Endothelial cell of umbilical vein (primary cell): ENCODE measurements around the gene INTS1. TPM values are rescaled to one million over a fixed set of nuclear protein-coding genes. Genes with fewer than 3 reads are reported as not detected.

Source experiments
- BruUV-seq: library from RNA; stranded (reverse); fragments of 400-500 nt; replicated peaks from 2 replicates; lab custom pipeline; 2021; lab: Mats Ljungman, UMichigan
- CTCF ChIA-PET: fragments of 300-600, 350-600 bp; sonication (Branson Sonifier 250); formaldehyde crosslinking; loops from one replicate; lab custom pipeline; 2021; ENCODE audit warnings: antibody characterized with exemption, inconsistent platforms; lab: Charles Lee
- POLR2A ChIA-PET: fragments of 300-600, 350-600 bp; sonication (Branson Sonifier 250); formaldehyde crosslinking; loops from one replicate; lab custom pipeline; 2021; ENCODE audit warnings: antibody characterized with exemption, inconsistent platforms; lab: Charles Lee
- DNase-seq: peaks from one replicate; pipeline ENCODE4 v3.0.0-alpha.2; 2011; ENCODE audit warnings: low read depth, low spot score
- FAIRE-seq: peaks from 2 replicates; lab custom pipeline; 2011; peaks lifted over from hg19 to GRCh38; lab: Jason Lieb, UNC
- H2AFZ ChIP-seq: 2 replicates; pipeline ENCODE4 v1.6.0; 2012; ENCODE audit warnings: low read depth, low read length, control low read depth, inconsistent platforms
- H3K27ac ChIP-seq: 2 replicates; pipeline ENCODE4 v1.5.1; 2011; ENCODE audit warnings: low read depth, mild to moderate bottlenecking, control low read depth, low read length, moderate library complexity; ENCODE audit not compliant: insufficient read depth
- H3K27me3 ChIP-seq, 2 experiments: 2 replicates each; pipeline versions ENCODE4 v1.6.0 to v1.6.1; 2011; ENCODE audit warnings: low read length in 2 of 2, mixed read lengths in 1 of 2; ENCODE audit not compliant: control insufficient read depth in 2 of 2, insufficient read depth in 2 of 2
- H3K36me3 ChIP-seq, 2 experiments: 2 replicates in 1 of 2; 3 replicates in 1 of 2; pipeline ENCODE4 v1.5.1; 2011; ENCODE audit warnings: low read length in 2 of 2, mild to moderate bottlenecking in 1 of 2, moderate library complexity in 1 of 2; ENCODE audit not compliant: control insufficient read depth in 2 of 2, insufficient read depth in 2 of 2; ENCODE audit errors: extremely low read depth in 1 of 2
- H3K4me1 ChIP-seq: 3 replicates; pipeline ENCODE4 v1.5.1; 2011; ENCODE audit warnings: mild to moderate bottlenecking, low read length; ENCODE audit not compliant: control insufficient read depth, insufficient read depth; ENCODE audit errors: extremely low read depth
- H3K4me2 ChIP-seq: 2 replicates; pipeline ENCODE4 v1.6.1; 2011; ENCODE audit warnings: low read length, control low read depth, mixed read lengths; ENCODE audit not compliant: insufficient read depth
- H3K4me3 ChIP-seq, 3 experiments: fragments of 200-600 bp in 1 of 3; sonication (generic), shearing (Covaris generic) in 1 of 3; replicated peaks in 1 of 3; 2 replicates each; pipeline ENCODE4 v1.5.1; 2011 to 2016; ENCODE audit warnings: control low read depth in 3 of 3, low read length in 3 of 3, mild to moderate bottlenecking in 2 of 3, inconsistent platforms in 1 of 3, low read depth in 1 of 3, moderate library complexity in 1 of 3; ENCODE audit not compliant: insufficient read depth in 1 of 3
- H3K79me2 ChIP-seq: 2 replicates; pipeline ENCODE4 v1.6.0; 2012; ENCODE audit warnings: low read length, inconsistent platforms; ENCODE audit not compliant: control insufficient read depth, insufficient read depth
- H3K9ac ChIP-seq: replicated peaks from 2 replicates; pipeline ENCODE3; 2011; ENCODE audit warnings: low read length, control low read depth; ENCODE audit not compliant: insufficient read depth; ENCODE audit errors: extremely low read depth
- H3K9me1 ChIP-seq: replicated peaks from 3 replicates; pipeline ENCODE4 v1.6.0; 2011; ENCODE audit warnings: mild to moderate bottlenecking, low read length; ENCODE audit not compliant: control insufficient read depth, insufficient read depth; ENCODE audit errors: extremely low read depth
- H3K9me3 ChIP-seq: replicated peaks from 2 replicates; pipeline ENCODE4 v1.5.1; 2012; ENCODE audit warnings: low read length, inconsistent platforms; ENCODE audit not compliant: control insufficient read depth, insufficient read depth
- H4K20me1 ChIP-seq: replicated peaks from 2 replicates; pipeline ENCODE3; 2011; ENCODE audit warnings: mild to moderate bottlenecking, low read length; ENCODE audit not compliant: control insufficient read depth, insufficient read depth; ENCODE audit errors: extremely low read depth
- CTCF ChIP-seq, 2 donors: IDR thresholded peaks; 1 replicate in 1 of 2; 2 replicates in 1 of 2; pipeline ENCODE4 v1.5.1; 2011; ENCODE audit warnings: low read length in 2 of 2, mild to moderate bottlenecking in 2 of 2, moderate library complexity in 2 of 2, control low read depth in 1 of 2, inconsistent platforms in 1 of 2, low read depth in 1 of 2; ENCODE audit not compliant: insufficient read depth in 1 of 2; ENCODE audit errors: extremely low read depth in 1 of 2
- EZH2 ChIP-seq: IDR thresholded peaks from 2 replicates; pipeline ENCODE4 v1.6.1; 2012; ENCODE audit warnings: borderline replicate concordance, low read depth, mild to moderate bottlenecking, moderate library complexity, low read length, inconsistent platforms; ENCODE audit not compliant: severe bottlenecking
- FOS ChIP-seq: IDR thresholded peaks from 2 replicates; pipeline ENCODE4 v1.6.1; 2011; ENCODE audit warnings: mild to moderate bottlenecking, low read length, moderate library complexity, borderline replicate concordance; ENCODE audit not compliant: insufficient read depth
- GATA2 ChIP-seq: IDR thresholded peaks from 2 replicates; pipeline ENCODE4 v1.7.0; 2011; ENCODE audit warnings: low read depth, mild to moderate bottlenecking, moderate library complexity, mixed read lengths, low read length; ENCODE audit not compliant: insufficient read length, insufficient read depth
- JUN ChIP-seq: IDR thresholded peaks from 2 replicates; pipeline ENCODE4 v1.6.1; 2011; ENCODE audit warnings: borderline replicate concordance, low read depth; ENCODE audit not compliant: insufficient read length, insufficient read depth
- MAX ChIP-seq: IDR thresholded peaks from 2 replicates; pipeline ENCODE4 v1.6.1; 2011; ENCODE audit not compliant: insufficient read depth, insufficient read length
- MYC ChIP-seq: IDR thresholded peaks from one replicate; pipeline ENCODE4 v1.6.1; 2011; ENCODE audit warnings: mild to moderate bottlenecking, low read depth, low read length
- POLR2A ChIP-seq: IDR thresholded peaks from 2 replicates; pipeline ENCODE4 v1.6.1; 2012; ENCODE audit warnings: low read depth, mild to moderate bottlenecking, control low read depth, low read length
- POLR2AphosphoS5 ChIP-seq: IDR thresholded peaks from 2 replicates; pipeline ENCODE4 v1.6.1; 2012; ENCODE audit warnings: low read depth, mild to moderate bottlenecking, control low read depth, low read length, moderate library complexity; ENCODE audit not compliant: insufficient read depth
- dilution Hi-C: fragments of 300-500 bp; cut with MboI; formaldehyde crosslinking; loops from one replicate; pipeline ENCODE4 v1.15.0; 2019; ENCODE audit warnings: low sequenced_read_pairs; ENCODE audit not compliant: extremely low pct_ligation_motif_present
- intact Hi-C: fragments of 100-400 bp; cut with micrococcal nuclease; formaldehyde crosslinking; loops from one replicate; pipeline ENCODE4 v1.10.0; 2022
- polyA plus RNA-seq, 4 experiments: library from polyadenylated mRNA; depleted of rRNA in 3 of 4; stranded (reverse) in 3 of 4; unstranded in 1 of 4; fragments of >200 nt; gene quantifications; 2 replicates each; pipeline versions ENCODE4 v1.2.1 to v1.2.3, GENCODE V29; 2011 to 2012; ENCODE audit warnings: missing spikeins in 1 of 4
- total RNA-seq: library from RNA; stranded (reverse); gene quantifications from 2 replicates; pipeline ENCODE4 v1.2.3, GENCODE V29; 2021

INTS1 gene
- total and polyA plus RNA-seq, 2 donors (not counting 3 experiments of a cell fraction or from before 2014, with no cell fraction given), result 57.8 to 116 TPM

- Histone ChIP-seq H3K79me2 (peaks cover 36% of the 10 kb centered on the region), H3K27ac (peak overlapping the region; percentile 97), H3K9me1 (no peaks in the 10 kb centered on the region), H3K4me2 (peak overlapping the region; percentile 65), H3K27me3 (peaks cover 0 to 1% of the 10 kb centered on the region in 2 experiments), H3K4me1 (peaks cover 48% of the 10 kb centered on the region), H3K36me3 (no peaks in the 10 kb centered on the region), H2AFZ (no peak overlapping the region), H3K9me3 (no peaks in the 10 kb centered on the region), H4K20me1 (no peaks in the 10 kb centered on the region), H3K4me3 (peak overlapping the region; percentile 5 to 70 (median 54)), H3K9ac (peak overlapping the region; percentile 89)
- DNase-seq (peak; percentile 97), FAIRE-seq (peak; percentile 99)
- CTCF ChIA-PET, result interaction anchor here (1.0 to 1.1 kb wide), 2 partner anchors 18 to 26 kb away, joined by 3 read pairs; no protein-coding TSS in a partner anchor
- TSS peak; percentile 79 for BruUV-seq
- dilution Hi-C loops (no loop called here), intact Hi-C loops (loop anchor here (1.0 to 2.0 kb wide), 3 partner anchors 28 to 74 kb away; partner anchors contain the start of genes INTS1, MICALL2 and PSMG3)
- POLR2A ChIA-PET, result no interaction called here
- no peak for TF ChIP-seq CTCF (IDR thresholded peaks at IDR 0.05; ENCODE audit: extremely low read depth in 1 of 2, insufficient read depth in 1 of 2, low read depth in 1 of 2, low read length in 2 of 2)
- peak; percentile 2 for TF ChIP-seq MAX
- peak; percentile 87 for TF ChIP-seq JUN
- TF ChIP-seq GATA2, result no peak
- peak; percentile 74 for TF ChIP-seq MYC
- peak; percentile 50 for TF ChIP-seq POLR2A
- peak; percentile 98 for TF ChIP-seq FOS
- peak; percentile 73 for TF ChIP-seq POLR2AphosphoS5
- TF ChIP-seq EZH2, result no peak
Measured at GRCh38 chr7:1532456-1533254, 28.5 kb upstream of the INTS1 start.
